ENCODE data around the gene OOSP1. TPM values are rescaled to one million over a fixed set of nuclear protein-coding genes. Genes with fewer than 3 reads are reported as not detected.

OOSP1 gene
- total RNA-seq, 1 donor from 2014 or later: not detected

Other genes with a start within 250 kb of the OOSP1 start
- gene OR10V1, start 224.6 kb upstream of the OOSP1 start, total RNA-seq: not detected in 3 replicates
- 19.0 to 24.2 TPM (median 21.1 TPM) in 3 replicates for gene STX3, start 183.1 kb upstream of the OOSP1 start, total RNA-seq
- 34.3 to 42.3 TPM (median 37.2 TPM) in 3 replicates for gene MRPL16, start 127.7 kb upstream of the OOSP1 start, total RNA-seq
- gene CBLIF, start 92.9 kb upstream of the OOSP1 start, total RNA-seq: not detected in 3 replicates
- not detected in 3 replicates for gene TCN1, start 71.9 kb upstream of the OOSP1 start, total RNA-seq
- not detected in 3 replicates for gene OOSP3, start 59.6 kb upstream of the OOSP1 start, total RNA-seq
- gene OOSP4A, start 25.6 kb downstream of the OOSP1 start, total RNA-seq: not detected in 3 replicates
- not detected in 3 replicates for gene OOSP4B, start 78.7 kb downstream of the OOSP1 start, total RNA-seq
- not detected in 3 replicates for gene OOSP2, start 102.0 kb downstream of the OOSP1 start, total RNA-seq
- not detected in 3 replicates for gene MS4A3, start 118.2 kb downstream of the OOSP1 start, total RNA-seq
- gene MS4A2, start 150.2 kb downstream of the OOSP1 start, total RNA-seq: not detected in 3 replicates
- not detected in 3 replicates for gene MS4A6A, start 244.7 kb downstream of the OOSP1 start, total RNA-seq

All from mesothelial cell of epicardium (in vitro differentiated cells).